NB4 (cell line): Measurements from ENCODE around the gene NHS.

Experiments used
- CTCF ChIP-seq: IDR thresholded peaks from one replicate; pipeline ENCODE4 v1.5.1; 2012; ENCODE audit warnings: low read depth, low read length
- MAX ChIP-seq: IDR thresholded peaks from 2 replicates; pipeline ENCODE4 v1.6.1; 2011; ENCODE audit warnings: low read depth, low read length
- MYC ChIP-seq: IDR thresholded peaks from 2 replicates; pipeline ENCODE4 v1.6.1; 2011; ENCODE audit warnings: low read depth, low read length
- POLR2A ChIP-seq: IDR thresholded peaks from 2 replicates; pipeline ENCODE4 v1.6.1; 2011; ENCODE audit warnings: mild to moderate bottlenecking; ENCODE audit not compliant: insufficient read length; ENCODE audit errors: extremely low read depth

GRCh38 chrX:17359500-17359899 is 15.5 kb upstream of the NHS start:
- TF ChIP-seq CTCF (no peak), MAX (no peak), POLR2A (no peak), MYC (no peak)
